ENCODE measurements around the gene PTPRH.

The PTPRH gene

DNA sequence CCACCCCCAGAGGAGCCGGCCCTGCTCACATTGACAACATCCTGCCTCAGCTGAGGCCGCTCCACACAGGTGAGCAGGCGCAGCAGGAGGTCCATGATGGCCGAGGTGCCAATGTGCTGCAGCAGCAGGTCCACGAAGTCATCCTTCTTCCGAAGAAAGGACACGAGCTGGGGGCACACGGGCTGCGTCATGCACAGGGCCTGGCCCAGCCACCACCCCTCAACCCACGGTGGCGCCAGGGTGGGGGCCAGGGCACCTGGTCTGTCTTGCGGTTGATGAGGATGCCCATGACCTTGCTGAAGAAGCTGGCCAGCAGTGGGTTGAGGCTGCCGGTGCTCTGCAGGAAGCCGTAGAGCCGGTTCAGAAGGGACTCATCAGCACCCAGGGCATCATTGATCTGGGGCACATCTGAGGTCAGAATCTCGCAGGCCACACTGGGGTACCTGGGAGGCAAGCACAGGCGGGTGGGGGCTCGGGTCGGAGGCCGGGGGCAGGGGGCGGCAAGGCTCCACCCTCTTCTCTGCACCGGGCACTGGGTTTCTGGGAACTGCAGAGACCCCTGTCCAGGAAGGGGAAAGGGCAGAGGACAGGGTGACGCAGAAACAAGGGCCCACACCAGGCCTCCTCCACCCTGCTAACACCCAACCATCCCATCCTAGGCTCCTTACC lies 36.1 kb upstream of the PTPRH start:
- ATAC-seq (no peak), DNase-seq (no peak)

DNA sequence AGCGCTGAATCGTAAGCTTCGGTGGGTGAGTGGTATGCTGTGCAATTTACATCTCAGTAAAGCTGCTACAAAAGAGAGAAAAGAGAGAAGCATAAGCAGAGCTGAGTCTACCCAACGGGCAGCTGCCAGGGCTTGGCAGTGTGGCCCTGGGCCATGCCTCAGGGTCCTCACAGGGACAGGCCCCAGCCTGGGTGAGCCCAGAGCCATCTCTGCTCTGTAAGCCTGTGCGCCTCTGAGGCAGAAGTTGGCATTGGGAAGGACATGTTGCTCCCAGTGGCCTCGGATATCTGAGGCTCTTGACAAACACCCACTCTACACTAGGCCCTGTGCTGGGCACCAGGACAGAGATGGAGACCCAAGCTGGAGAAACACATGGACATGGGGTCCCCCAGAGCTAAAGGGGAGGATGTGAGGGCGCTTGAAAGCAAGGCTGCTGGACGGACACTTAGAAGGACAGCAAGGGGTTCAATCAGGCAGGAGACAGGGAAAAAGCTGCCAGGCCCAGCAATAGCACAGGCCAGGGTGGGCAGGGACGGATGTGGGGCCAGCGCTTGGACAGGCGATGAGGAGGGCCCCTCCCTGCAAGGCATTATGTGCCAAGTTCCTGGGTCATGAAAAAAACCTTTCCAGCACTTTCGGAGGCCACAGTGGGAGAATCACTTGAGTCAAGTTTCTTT lies 34.8 kb upstream of the PTPRH start:
- DNase-seq, result no peak
- no peak for ATAC-seq

DNA sequence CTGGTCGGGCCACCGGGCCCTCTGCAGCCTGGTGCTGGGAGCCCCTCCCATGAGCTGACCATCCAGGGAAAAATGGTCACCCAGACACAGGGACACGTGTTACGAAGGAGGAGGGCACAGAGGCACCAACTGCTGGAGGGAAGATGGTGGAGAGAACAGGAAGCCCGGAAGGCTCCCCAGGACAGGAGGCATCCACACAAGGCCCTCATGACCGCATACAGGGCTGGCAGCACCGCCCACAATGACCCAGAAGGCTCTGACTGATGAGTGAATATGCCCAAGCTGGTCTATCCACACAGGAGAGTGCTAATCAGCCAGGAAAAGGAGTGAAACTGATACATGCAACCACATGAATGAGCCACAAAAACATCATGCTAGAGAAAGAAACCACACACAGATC lies 33.2 kb upstream of the PTPRH start:
- ATAC-seq (no peak), DNase-seq (no peak)

DNA sequence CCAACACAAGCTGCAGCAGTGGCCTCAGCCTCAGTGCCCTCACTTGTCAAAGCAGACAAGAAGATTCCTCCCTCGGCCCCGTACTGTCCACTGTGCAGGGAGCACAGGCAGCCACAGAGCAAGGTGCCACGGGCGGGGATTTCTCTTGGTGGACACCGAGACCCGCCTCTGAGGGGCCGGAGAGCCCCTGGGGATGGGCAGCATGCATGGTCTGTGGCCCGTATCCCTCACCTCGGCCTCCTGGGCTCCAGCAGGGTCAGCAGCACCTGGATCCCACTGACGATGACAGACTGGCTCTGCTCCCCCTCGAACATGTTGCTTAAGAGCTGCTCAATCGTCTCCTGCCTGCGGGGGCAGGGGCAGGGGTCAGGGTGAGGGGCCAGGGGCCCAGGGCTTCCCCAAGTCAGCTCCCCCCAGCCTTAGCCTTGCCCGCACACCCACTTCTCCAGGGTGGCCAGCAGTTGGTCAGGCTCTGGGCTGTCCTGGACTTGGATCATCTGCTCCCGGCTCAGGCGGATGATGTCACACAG lies 32.7 kb upstream of the PTPRH start:
- DNase-seq, result no peak

DNA sequence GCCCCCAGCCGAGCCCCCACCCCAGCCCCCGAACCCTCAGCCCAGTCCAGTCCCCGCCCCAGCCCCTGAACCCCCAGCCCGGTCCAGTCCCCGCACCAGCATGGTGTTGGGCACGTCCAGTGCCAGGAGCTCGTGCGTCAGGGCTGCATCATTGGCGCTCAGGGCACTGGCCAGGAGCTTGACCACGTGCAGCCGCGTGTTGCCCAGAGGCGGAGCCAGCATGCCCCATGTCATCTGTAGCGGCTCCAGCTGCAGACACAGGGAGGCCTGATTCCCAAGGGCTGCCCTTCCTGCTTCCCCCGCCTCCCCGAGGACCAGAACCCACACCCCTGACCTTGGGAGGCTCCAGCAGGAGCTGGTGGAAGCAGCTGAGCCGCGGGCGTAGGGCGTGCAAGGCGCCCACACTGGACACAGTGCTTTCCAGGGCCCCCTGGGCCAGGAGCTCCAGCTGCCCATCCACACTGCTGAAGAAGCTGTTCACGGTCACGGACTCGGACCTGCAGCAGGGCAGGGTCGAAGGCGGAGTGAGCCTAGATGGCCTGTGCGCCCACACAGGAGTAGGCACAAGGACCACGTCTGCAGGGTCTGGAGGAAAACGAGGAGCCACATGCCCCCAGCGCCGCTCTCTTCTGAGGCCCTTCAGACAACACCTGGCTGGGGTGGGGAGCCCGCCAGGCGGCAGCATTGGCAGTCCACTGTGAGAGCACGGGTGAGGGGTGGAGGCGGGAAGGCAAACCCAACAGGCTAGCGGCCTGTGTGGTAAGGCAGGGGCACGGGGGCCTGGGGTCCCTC lies 32.0 kb upstream of the PTPRH start:
- no peak for DNase-seq
- no peak for ATAC-seq

More for the DNA sequence above, 32.7 kb upstream of the PTPRH start:
- ATAC-seq, result no peak

DNA sequence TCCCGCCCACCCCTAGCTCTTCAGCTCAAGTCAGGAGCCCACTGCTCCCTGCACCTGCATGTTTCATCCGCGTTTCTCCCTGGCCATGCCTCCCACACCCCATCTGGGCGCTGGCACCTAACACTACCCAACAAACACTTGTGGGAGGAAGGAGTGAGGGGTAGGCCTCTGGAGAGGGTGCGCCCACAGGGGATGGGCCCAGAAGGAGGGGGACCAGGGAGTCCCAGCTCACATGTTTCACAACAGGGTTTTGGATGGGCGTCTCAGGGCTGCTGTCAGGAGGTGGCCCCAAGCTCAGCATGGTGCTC lies 31.4 kb upstream of the PTPRH start:
- ATAC-seq (no peak), DNase-seq (no peak)

DNA sequence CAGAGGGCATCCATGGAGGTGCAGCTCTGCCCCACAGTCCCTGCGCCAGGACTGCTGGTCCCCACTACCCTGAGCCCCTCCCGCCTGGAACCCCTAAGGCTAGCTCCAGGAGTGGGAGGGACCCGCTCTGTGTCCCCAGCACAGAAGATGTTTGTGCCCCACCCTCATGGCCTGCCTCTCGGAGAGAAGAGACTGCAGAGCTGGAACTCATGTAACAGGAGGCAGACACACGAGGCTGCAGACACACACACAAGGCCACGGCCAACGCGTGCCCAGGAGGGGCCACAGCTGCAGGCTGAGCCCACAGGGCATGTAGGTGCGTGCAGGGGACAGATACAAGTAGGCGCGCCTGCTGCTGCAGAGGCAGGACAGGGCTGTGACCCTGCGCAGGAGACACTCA lies 29.7 kb upstream of the PTPRH start:
- DNase-seq (no peak), ATAC-seq (no peak)

DNA sequence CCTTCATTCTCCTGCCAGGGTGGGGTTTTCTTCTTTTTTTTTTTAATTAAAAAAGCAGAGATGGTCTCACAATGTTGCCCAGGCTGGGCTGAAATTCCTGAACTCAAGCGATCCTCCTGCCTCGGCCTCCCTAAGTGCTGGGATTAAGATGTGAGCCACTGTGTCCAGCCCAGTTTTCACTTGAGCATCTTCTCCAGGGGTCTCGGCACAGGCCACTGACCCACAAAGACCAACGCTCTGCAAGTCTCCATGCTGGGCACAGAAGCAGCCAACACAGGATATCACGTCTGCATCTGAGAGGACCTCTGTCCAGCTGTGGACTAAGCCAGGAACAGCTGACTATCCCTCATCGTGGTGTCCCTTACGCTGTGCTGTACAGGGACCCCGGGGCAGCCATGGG lies 28.7 kb upstream of the PTPRH start:
- DNase-seq (no peak), ATAC-seq (no peak)

DNA sequence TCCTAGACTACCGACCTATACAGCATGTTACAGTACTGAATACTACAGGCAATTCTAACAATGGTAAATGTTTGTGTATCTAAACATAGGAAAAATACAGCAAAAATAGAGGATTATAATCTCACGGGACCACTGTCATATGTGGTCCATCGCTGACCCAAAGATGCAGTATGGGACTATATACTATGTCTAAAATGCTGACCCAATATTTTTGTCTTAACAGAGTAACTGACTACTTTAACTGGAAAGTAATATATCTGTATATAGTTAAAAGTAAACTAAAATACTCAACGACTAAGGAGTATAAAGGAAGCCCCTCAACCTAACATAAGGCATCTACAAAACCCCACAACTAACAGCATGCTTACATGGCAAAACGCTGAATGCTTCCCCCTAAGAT lies 23.7 kb upstream of the PTPRH start:
- ATAC-seq, result no peak
- DNase-seq, result no peak

DNA sequence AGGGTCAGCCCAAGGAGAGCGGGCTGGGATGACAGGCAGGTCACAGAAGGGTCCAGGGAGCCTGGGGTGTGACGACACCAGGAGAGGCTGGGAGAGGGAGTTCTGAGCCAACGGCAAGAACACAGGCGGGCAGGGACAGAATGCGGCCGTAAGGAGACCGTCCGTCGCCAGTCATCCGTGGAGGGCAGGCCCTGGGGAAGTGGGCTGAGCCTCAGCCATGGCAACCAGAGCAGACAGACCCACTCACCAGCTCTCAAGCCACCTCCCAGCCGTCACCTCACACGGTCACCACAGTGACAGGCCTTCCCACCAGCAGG lies 22.9 kb upstream of the PTPRH start:
- DNase-seq, result no peak
- no peak for ATAC-seq

DNA sequence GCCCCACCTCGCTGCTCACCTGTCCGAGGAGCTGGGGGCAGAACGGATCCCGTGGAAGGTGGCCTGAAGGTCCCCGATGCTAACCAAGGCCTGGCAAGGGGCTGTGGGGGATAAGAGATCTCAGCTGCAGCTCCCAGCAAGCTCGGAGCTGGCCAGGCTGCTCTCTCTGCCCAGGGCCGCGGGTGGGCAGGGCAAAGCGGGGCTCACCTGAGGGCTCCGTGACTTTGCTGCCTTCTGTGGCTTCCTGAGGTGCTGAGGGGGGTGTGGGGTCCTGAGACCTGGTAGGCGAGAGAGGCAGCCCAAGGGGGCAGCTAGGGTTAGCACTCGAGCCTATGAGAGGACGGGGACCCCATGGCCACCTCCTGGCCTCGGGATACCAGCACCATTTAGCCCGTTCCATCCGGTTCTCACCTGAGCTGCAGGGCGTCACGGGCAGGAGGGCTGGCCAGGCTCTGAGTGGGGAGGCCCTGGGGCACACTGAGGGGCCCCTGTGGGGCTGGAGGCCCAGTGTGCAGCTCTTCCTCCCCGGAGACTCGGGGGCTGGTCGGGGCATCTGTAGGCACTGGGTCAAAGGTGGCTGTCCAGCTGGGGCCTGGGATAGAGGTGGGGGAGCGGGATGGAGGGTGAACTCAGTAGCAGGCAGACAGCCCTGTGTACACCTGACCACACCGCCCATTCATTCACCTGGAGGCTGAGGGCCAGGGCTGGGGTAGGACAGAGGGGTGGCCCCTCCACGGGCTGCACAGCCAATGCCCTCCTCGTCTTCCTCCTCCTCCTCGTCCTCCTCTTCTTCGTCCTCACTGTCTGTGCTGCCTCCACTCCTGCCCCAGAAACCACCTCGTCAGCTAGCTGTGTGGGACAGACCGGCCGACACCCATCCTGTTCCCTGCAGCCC lies 22.3 kb upstream of the PTPRH start:
- DNase-seq (no peak), ATAC-seq (no peak)

DNA sequence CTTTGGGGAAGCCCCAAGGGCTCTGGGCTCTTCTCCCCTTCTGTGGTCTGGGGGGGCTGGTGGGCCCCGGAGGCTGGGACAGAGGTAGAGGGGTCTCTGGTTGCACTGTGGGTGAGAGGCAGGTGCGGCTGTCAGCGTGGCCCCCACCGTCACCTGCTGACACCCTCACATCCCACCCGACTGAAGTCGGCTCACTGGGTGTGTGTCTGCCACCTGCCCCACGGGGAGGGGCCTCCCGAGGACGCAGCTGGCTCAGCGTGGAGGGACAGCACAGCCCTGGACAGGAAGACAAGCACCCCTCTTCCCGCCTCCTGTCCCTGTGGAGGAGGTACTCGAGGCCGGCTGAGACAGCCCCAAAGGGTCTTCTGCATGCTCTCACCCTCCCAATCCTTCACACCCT lies 21.5 kb upstream of the PTPRH start:
- ATAC-seq (no peak), DNase-seq (no peak)

DNA sequence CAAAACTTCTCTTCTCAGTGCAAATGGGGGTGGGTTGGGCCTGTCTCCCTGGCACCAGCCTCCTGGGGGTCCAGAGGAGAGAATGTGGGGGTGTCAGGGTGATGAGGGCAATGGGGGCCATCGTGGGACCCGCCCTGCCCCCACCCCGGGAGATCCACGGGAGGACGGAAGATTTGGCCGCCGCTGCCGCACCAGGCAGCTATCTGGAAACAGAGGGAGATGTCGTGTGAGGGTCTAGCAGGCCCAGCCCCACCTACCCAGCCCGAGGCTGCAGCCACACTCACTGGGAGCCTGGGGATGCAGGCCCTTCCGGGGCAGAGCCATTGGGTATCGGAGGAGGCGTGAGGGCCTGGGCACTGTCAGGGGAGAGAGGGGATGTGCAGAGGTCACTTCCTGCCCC lies 21.0 kb upstream of the PTPRH start:
- ATAC-seq, result no peak

DNA sequence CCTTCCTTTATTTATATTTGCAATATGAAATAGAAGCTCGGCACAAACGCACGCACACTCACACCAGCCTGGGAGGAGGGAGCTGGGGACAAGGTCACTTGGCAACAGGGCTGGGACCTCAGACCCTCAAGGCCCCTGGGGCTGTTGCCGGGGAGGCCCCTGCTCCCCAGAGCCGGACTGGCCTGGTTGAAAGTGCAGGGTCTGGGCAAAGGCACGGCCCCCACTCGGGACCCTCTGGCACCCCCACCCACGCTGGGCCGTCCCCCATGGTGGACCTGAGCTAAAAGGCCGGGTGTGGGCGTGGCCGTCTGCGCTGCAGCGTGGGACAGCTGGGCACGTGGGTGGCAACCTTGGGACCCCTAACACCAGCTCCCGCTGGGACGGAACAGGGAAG lies 20.5 kb upstream of the PTPRH start:
- ATAC-seq (no peak), DNase-seq (no peak)

More for the DNA sequence above, 21.0 kb upstream of the PTPRH start:
- DNase-seq, result no peak

DNA sequence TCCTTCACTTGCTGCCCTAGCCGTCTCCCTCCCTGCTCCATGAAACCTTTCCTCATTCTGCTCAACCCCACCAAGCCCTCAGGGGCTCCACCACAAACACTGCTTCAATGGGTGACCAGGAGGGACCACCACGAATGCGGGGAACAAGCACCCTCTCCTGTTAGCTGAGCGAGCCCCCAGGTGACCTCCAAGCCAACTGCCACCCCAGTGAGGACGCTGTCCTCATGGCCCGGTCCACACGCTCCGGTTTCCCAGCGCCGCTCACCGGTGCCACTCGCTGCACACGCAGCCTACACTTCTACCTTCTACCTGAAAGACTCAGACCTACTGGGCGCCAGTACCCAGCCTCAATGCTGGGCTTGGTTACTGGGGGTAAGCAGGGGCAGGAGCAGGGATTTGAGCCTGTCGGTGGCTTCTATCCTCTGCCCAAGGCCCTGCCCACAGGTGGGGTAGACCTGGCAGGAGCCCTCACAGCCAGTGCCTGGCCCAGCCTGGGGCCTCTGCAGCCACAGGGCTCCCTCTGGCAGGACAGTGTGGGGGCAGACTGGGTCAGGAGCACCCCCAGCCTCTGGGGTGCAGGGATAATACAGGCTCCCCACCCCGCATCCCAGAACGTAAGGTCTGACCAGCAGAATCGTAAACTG lies 20.0 kb upstream of the PTPRH start:
- DNase-seq, result no peak
- peak; percentile 3 for ATAC-seq

DNA sequence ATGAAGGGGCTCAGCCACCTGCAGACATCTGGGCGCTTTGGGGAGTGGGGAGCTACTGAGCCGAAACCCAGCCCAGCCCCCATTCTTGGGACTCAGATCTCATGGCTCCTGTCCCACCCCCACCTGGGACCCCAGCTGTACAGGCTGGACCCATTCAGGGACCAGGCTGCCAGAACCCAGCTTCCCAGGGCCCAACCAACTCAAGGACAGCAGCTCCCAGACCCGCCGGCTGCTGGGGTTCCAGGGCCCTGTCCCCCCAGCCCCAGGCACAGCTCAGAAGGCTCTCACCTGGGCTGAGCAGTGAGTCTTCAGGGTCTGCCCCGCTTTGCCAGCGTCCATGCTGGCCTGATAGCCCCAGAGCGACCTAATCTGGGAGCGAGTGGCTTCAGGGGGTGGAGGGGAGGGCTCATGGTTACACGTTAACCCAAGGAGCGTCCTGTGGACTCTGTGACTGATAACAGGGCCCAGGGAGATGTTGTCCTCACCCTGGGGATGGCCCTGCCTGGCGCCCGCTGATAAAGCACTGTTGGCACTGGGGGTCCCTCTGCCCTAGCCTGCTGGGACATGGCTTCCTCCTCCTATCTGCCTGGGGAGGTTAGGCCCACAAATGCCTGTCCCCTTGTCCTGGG lies 19.2 kb upstream of the PTPRH start, which contains the start of gene TMEM86B:
TMEM86B (minus strand) TSS at position 361 of the 629 bp plus-strand sequence; CDS start at position 339, 22 bp downstream.
- no peak for ATAC-seq
- DNase-seq, result no peak

DNA sequence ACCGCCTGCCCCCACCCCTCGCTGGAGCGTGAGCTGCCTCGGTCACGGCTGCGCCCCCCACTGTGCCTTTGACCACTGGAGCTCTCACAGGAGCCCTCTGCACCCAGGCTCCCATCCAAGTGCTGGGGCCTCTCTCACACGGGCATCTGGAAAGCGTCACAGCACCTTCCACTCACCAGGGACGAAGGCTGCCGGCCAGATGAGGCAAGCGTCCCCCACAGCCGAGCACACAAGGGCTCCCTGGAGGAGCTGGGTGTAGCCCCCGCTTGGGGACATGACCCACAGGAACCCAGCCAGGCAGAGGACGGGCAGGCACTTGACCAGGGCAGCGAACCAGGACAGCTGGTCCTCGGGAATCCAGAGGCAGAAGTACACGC lies 18.7 kb upstream of the PTPRH start:
- DNase-seq (no peak), ATAC-seq (no peak)

DNA sequence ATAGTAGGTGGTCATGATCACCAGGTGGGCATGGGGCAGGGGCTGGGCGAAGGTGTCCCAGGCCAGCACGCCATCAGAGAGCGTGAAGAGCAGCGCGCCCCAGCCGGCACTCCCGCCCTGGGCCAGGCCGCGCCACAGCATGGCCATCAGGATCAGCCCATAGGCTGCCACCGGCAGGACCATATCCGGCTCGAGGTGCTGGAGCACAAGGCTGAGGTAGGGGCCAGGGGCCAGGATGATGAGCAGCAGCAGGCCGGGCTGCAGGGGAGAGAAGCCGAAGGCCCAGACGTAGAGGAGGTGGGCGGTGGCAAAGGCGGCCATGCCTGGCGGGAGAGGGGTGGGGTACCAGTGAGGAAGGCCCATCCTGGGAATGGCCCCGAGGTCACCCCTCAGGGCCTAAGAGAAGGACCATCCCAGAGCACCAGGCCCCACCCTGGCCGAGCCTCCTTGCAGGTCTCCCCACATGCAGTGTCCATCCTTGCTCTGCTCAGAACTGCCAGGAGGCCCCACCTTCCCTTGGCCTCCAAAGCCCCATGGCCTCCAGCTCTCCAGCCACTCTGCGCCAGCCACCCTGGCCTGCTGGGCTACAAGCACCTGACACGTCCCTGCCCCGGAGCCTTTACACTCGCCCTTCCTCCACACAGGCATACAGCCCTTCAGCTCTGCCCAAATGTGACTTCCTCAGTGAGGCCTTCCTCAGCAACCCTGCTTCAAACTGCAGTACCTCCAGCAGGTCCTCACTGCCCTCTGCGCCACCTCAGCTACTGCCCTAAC lies 18.1 kb upstream of the PTPRH start:
- DNase-seq, result no peak
- no peak for ATAC-seq

DNA sequence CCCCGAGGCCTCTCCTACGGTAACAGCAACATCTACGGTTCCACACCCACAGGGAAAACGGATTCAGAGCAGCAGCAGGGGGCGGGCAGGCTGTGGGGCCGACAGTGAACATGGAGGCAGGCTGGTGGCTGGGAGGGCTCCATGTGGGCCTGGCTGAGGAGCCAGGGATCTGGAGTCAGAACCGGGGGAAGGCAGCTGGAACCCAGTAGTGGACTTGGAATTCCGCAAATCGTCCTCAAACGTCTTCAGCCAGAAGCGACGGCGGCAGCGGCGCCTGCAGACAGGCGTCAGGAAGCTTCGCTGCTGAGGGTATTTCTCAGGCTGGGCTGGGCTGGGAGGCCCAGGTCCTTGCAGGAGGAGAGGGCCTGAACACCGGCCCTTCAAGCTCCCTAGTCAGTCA lies 17.5 kb upstream of the PTPRH start:
- ATAC-seq, result no peak

DNA sequence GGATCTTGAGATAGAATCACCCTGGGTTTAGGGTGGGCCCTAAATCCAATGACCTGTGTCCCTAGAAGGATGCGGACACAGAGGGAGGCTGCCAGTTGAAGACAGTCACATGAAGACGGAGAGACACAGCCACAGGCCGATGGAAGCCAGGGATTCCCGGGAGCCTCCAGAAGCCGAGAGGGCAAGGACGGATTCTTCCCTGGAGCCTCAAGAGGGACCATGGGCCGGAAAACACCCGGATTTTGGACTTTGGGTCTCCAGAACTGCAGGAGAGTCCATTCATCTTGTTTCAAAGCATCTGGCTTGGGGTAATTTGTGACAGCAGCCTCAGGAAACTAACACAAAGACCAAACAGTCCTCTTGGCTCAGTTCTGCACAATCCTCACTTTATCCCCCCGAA lies 17.0 kb upstream of the PTPRH start:
- no peak for DNase-seq
- ATAC-seq, result no peak

More for the DNA sequence above, 17.5 kb upstream of the PTPRH start:
- no peak for DNase-seq
